ENCODE data around the gene SF3A2.

GRCh38 chr19:2273356-2274184 is 36.9 kb downstream of the SF3A2 start:
- TF ChIP-seq, protein P1, sequence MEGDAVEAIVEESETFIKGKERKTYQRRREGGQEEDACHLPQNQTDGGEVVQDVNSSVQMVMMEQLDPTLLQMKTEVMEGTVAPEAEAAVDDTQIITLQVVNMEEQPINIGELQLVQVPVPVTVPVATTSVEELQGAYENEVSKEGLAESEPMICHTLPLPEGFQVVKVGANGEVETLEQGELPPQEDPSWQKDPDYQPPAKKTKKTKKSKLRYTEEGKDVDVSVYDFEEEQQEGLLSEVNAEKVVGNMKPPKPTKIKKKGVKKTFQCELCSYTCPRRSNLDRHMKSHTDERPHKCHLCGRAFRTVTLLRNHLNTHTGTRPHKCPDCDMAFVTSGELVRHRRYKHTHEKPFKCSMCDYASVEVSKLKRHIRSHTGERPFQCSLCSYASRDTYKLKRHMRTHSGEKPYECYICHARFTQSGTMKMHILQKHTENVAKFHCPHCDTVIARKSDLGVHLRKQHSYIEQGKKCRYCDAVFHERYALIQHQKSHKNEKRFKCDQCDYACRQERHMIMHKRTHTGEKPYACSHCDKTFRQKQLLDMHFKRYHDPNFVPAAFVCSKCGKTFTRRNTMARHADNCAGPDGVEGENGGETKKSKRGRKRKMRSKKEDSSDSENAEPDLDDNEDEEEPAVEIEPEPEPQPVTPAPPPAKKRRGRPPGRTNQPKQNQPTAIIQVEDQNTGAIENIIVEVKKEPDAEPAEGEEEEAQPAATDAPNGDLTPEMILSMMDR (IDR thresholded peaks at IDR 0.05; ENCODE audit: insufficient read depth, low read length, poor library complexity, severe bottlenecking): peak; percentile 99
- no peak for TF ChIP-seq EZH2phosphoT487 (conservative IDR thresholded peaks at IDR 0.05; ENCODE audit: low read length)

Data from SU-DHL-6 (cell line).